DOHH2 (cell line): ENCODE data around the gene UBE2L3.
A peak's percentile ranks its signal among the peaks of the same experiment; 100 is the strongest.

Source experiments
- H3F3A ChIP-seq: fragments of 200-600 bp; sonication (generic), shearing (Covaris generic); 2 replicates; pipeline ENCODE4 v1.6.0; 2016; ENCODE audit warnings: antibody characterized with exemption, mild to moderate bottlenecking; ENCODE audit not compliant: control insufficient read depth, insufficient read depth
- H3K27ac ChIP-seq: fragments of 200-600 bp; sonication (generic); 2 replicates; pipeline ENCODE4 v1.5.1; 2014; ENCODE audit warnings: low read depth, mild to moderate bottlenecking, low read length, moderate library complexity
- H3K27me3 ChIP-seq: fragments of 200-600 bp; sonication (generic); 2 replicates; pipeline ENCODE4 v1.6.1; 2014; ENCODE audit warnings: mild to moderate bottlenecking, low read length, mixed read lengths; ENCODE audit not compliant: control insufficient read depth
- H3K36me3 ChIP-seq: fragments of 200-600 bp; sonication (generic); 2 replicates; pipeline ENCODE4 v1.6.1; 2014; ENCODE audit warnings: mild to moderate bottlenecking, low read length, moderate library complexity, mixed read lengths; ENCODE audit not compliant: control insufficient read depth
- H3K4me1 ChIP-seq: fragments of 200-600 bp; sonication (generic); 2 replicates; pipeline ENCODE4 v1.6.1; 2014; ENCODE audit warnings: mild to moderate bottlenecking, low read length, mixed read lengths; ENCODE audit not compliant: control insufficient read depth
- H3K4me2 ChIP-seq: fragments of 200-600 bp; sonication (generic); 2 replicates; pipeline ENCODE4 v1.6.0; 2014; ENCODE audit warnings: mild to moderate bottlenecking, low read length, moderate library complexity
- H3K4me3 ChIP-seq: fragments of 200-600 bp; sonication (generic); 2 replicates; pipeline ENCODE4 v1.5.1; 2014; ENCODE audit warnings: mild to moderate bottlenecking, low read length, mixed read lengths
- H3K79me2 ChIP-seq: fragments of 200-600 bp; sonication (generic); 2 replicates; pipeline ENCODE4 v1.6.1; 2014; ENCODE audit warnings: mild to moderate bottlenecking, low read length, mixed read lengths; ENCODE audit not compliant: control insufficient read depth
- H3K9me2 ChIP-seq: fragments of 200-600 bp; sonication (generic); replicated peaks from 2 replicates; pipeline ENCODE4 v1.6.1; 2014; ENCODE audit warnings: mild to moderate bottlenecking, low read length, mixed read lengths; ENCODE audit not compliant: control insufficient read depth
- H3K9me3 ChIP-seq: fragments of 200-600 bp; sonication (generic); 2 replicates; pipeline ENCODE4 v1.6.1; 2014; ENCODE audit warnings: antibody characterized with exemption, low read length, mixed read lengths; ENCODE audit not compliant: control insufficient read depth, insufficient read depth
- H4K20me1 ChIP-seq: fragments of 200-600 bp; sonication (generic); 2 replicates; pipeline ENCODE4 v1.6.0; 2014; ENCODE audit warnings: low read depth, mild to moderate bottlenecking, antibody characterized with exemption, low read length, moderate library complexity; ENCODE audit not compliant: control insufficient read depth, insufficient read depth
- EZH2phosphoT487 ChIP-seq: fragments of 200-600 bp; sonication (generic); IDR thresholded peaks from 2 replicates; pipeline ENCODE4 v1.6.1; 2017; ENCODE audit warnings: borderline replicate concordance, mild to moderate bottlenecking, antibody characterized with exemption, low read length, moderate library complexity, mixed read lengths
- TF ChIP-seq, protein P1 (sequence below): fragments of 200-600 bp; sonication (generic); IDR thresholded peaks from one replicate; pipeline ENCODE4 v1.5.1; 2014; ENCODE audit warnings: antibody characterized with exemption, mild to moderate bottlenecking, low read depth, low read length; ENCODE audit not compliant: poor library complexity, severe bottlenecking

Gene UBE2L3

DNA sequence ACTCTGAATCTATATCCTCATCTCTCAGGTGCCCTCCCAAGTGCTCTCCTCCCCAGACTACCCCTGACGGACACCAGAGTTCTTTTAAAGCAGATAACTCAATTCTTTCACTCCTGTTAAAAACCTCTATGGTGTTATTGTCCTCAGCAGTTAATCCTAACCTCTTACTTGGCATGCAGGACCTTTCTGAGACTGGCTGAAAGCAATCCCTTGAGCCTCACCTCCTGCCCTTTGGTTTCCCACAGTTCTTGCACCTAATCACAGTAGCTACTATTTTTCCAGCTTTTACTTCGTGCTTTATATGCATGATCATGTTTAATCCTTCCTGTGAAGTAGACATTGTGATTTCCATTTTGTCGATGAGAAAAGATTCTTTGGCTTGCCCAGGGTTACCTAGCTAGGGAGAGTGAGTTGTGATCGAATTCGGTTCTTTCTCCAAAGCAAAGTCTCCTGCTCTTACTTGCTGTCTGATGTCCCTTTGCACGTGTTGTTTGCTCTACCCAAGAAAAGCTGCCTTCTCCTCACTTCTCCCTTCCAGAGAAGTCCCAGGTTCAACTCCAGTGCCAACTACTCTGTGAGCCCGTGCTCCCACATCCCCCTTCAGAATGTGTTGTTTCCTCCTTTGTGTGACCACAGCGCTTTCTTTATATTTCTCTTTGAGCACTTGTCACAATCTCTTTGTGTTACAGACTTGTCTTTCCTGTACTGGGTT is 2.1 kb downstream of the UBE2L3 start:
- Histone ChIP-seq H3K4me2 (peak overlapping the region; percentile 67), H4K20me1 (peaks cover 56% of the 10 kb centered on the region), H3K79me2 (peaks cover 74% of the 10 kb centered on the region), H3K9me2 (no peaks in the 10 kb centered on the region), H3K36me3 (peaks cover 58% of the 10 kb centered on the region), H3F3A (peaks cover 4% of the 10 kb centered on the region; the same call in 1 of the 2 replicates), H3K4me1 (peaks cover 47% of the 10 kb centered on the region), H3K27ac (no peak overlapping the region), H3K4me3 (peak overlapping the region; percentile 95), H3K27me3 (no peaks in the 10 kb centered on the region), H3K9me3 (no peaks in the 10 kb centered on the region)
- no peak for TF ChIP-seq EZH2phosphoT487
- TF ChIP-seq, protein P1, sequence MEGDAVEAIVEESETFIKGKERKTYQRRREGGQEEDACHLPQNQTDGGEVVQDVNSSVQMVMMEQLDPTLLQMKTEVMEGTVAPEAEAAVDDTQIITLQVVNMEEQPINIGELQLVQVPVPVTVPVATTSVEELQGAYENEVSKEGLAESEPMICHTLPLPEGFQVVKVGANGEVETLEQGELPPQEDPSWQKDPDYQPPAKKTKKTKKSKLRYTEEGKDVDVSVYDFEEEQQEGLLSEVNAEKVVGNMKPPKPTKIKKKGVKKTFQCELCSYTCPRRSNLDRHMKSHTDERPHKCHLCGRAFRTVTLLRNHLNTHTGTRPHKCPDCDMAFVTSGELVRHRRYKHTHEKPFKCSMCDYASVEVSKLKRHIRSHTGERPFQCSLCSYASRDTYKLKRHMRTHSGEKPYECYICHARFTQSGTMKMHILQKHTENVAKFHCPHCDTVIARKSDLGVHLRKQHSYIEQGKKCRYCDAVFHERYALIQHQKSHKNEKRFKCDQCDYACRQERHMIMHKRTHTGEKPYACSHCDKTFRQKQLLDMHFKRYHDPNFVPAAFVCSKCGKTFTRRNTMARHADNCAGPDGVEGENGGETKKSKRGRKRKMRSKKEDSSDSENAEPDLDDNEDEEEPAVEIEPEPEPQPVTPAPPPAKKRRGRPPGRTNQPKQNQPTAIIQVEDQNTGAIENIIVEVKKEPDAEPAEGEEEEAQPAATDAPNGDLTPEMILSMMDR = no peak

DNA sequence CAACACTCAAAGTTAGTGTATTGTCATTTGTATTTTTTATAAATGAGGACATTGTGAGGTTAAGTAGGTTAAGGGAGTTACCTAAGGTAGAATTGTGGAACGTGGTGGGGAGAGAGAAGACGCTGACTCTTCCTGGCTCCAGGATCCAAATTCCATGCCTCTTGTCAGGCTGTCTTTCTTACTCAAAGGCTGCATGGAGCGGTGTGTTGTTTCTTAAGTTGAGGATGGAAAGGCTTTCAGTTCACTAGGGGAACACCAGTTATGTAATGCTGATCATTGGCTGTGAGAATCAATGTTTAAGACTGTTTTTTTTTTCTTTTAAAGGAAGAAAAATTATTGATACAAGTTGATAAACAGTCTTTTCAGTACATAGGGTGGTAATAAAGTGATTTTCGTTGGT is 2.9 kb downstream of the UBE2L3 start:
- no peak overlapping the region for H3K27ac ChIP-seq
- peak overlapping the region; percentile 95 for H3K4me3 ChIP-seq
- no peaks in the 10 kb centered on the region for H3K27me3 ChIP-seq
- peak overlapping the region; percentile 67 for H3K4me2 ChIP-seq
- H4K20me1 ChIP-seq = peaks cover 57% of the 10 kb centered on the region
- no peaks in the 10 kb centered on the region for H3K9me3 ChIP-seq
- peaks cover 47% of the 10 kb centered on the region for H3K4me1 ChIP-seq
- H3K36me3 ChIP-seq = peaks cover 58% of the 10 kb centered on the region
- no peaks in the 10 kb centered on the region for H3K9me2 ChIP-seq
- no peak for TF ChIP-seq EZH2phosphoT487
- TF ChIP-seq, protein P1 = no peak
- peaks cover 4% of the 10 kb centered on the region; the same call in 1 of the 2 replicates for H3F3A ChIP-seq
- H3K79me2 ChIP-seq = peaks cover 82% of the 10 kb centered on the region

DNA sequence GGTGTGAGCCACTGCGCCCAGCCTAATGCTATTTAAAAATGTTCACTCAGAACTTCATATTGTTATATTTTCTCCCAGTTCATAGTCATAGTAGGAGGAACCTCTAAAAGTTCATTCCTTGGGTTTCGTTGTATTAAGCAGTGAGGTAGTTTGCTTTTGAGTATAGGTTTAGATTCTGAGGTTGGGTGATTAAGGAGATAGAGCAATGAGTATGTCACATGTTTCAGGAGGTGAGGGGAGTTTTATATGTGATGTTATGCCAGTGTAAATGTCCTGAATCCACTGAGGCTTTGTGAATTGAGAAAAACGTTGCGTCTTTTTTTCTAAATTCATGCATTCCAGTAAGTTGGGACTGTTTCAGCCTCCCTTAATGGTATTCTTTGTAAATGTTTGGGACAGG is 4.2 kb downstream of the UBE2L3 start:
- Histone ChIP-seq H3K4me3 (no peak overlapping the region), H3K79me2 (peaks cover 95% of the 10 kb centered on the region), H3K4me1 (peaks cover 47% of the 10 kb centered on the region), H3K36me3 (peaks cover 58% of the 10 kb centered on the region), H3K9me3 (no peaks in the 10 kb centered on the region), H3F3A (peaks cover 4% of the 10 kb centered on the region; the same call in 1 of the 2 replicates), H4K20me1 (peaks cover 57% of the 10 kb centered on the region), H3K27ac (no peak overlapping the region), H3K9me2 (no peaks in the 10 kb centered on the region), H3K27me3 (no peaks in the 10 kb centered on the region), H3K4me2 (peak overlapping the region; percentile 67)
- no peak for TF ChIP-seq EZH2phosphoT487
- TF ChIP-seq, protein P1 = no peak
